ENCODE data around the gene MYO9A. TPM values are rescaled to one million over a fixed set of nuclear protein-coding genes. Genes with fewer than 3 reads are reported as not detected.

MYO9A gene
- total RNA-seq, 2 experiments from 2014 or later: 18.0 to 18.8 TPM

- CTCF ChIA-PET: no interaction called here
- POLR2A ChIA-PET: no interaction called here
Measured at GRCh38 chr15:71821547-71822129, 296.3 kb downstream of the MYO9A start.

GRCh38 chr15:71820127-71820526, 297.8 kb downstream of the MYO9A start:
- ChIA-PET CTCF (no interaction called here), POLR2A (no interaction called here)

- POLR2A ChIA-PET: no interaction called here
- CTCF ChIA-PET: no interaction called here
Measured at GRCh38 chr15:71817351-71817750, 300.6 kb downstream of the MYO9A start.

- ChIA-PET CTCF (no interaction called here), POLR2A (no interaction called here)
Measured at GRCh38 chr15:71815301-71815700, 302.6 kb downstream of the MYO9A start.

GRCh38 chr15:71813723-71814470, 304.1 kb downstream of the MYO9A start:
- ChIA-PET POLR2A (no interaction called here), CTCF (no interaction called here)

- CTCF ChIA-PET: no interaction called here
- POLR2A ChIA-PET: no interaction called here
Measured at GRCh38 chr15:71812966-71813722, 304.8 kb downstream of the MYO9A start.

- CTCF ChIA-PET: no interaction called here
Measured at GRCh38 chr15:71811752-71812735, 305.9 kb downstream of the MYO9A start.

GRCh38 chr15:71811036-71811736, 306.8 kb downstream of the MYO9A start:
- CTCF ChIA-PET: no interaction called here
- POLR2A ChIA-PET: no interaction called here

More at GRCh38 chr15:71811752-71812735, 305.9 kb downstream of the MYO9A start:
- POLR2A ChIA-PET: no interaction called here

GRCh38 chr15:71810256-71811035, 307.5 kb downstream of the MYO9A start, which contains the start of gene NR2E3:
NR2E3 (plus strand) TSS chr15:71810554; CDS start chr15:71810744, 190 bp downstream.
- ChIA-PET CTCF (no interaction called here), POLR2A (no interaction called here)

GRCh38 chr15:71809346-71809745, 308.6 kb downstream of the MYO9A start:
- POLR2A ChIA-PET: interaction anchor here (0.6 kb wide), 1 partner anchor 36 kb away, joined by 3 read pairs; no protein-coding TSS in a partner anchor

GRCh38 chr15:71808311-71809020, 309.5 kb downstream of the MYO9A start:
- ChIA-PET POLR2A (no interaction called here), CTCF (no interaction called here)

More at GRCh38 chr15:71809346-71809745, 308.6 kb downstream of the MYO9A start:
- CTCF ChIA-PET: no interaction called here

- ChIA-PET CTCF (no interaction called here), POLR2A (no interaction called here)
Measured at GRCh38 chr15:71807691-71808091, 310.3 kb downstream of the MYO9A start.

GRCh38 chr15:71807125-71807629, 310.8 kb downstream of the MYO9A start:
- CTCF ChIA-PET: no interaction called here
- POLR2A ChIA-PET: no interaction called here

- POLR2A ChIA-PET: no interaction called here
Measured at GRCh38 chr15:71806452-71806931, 311.5 kb downstream of the MYO9A start.

GRCh38 chr15:71804695-71805470, 313.1 kb downstream of the MYO9A start:
- ChIA-PET POLR2A (no interaction called here), CTCF (interaction anchor here (0.7 to 0.8 kb wide), 2 partner anchors 15 to 61 kb away, joined by 3 read pairs; no protein-coding TSS in a partner anchor)

More at GRCh38 chr15:71806452-71806931, 311.5 kb downstream of the MYO9A start:
- CTCF ChIA-PET: no interaction called here

GRCh38 chr15:71804226-71804625, 313.7 kb downstream of the MYO9A start:
- ChIA-PET CTCF (interaction anchor here (0.7 to 1.0 kb wide), 2 partner anchors 60 to 91 kb away, joined by 3 read pairs; no protein-coding TSS in a partner anchor), POLR2A (no interaction called here)

All from activated CD8-positive, alpha-beta memory T cell treated with anti-CD3 and anti-CD28 coated beads for 36 hours (primary cell).